Transverse colon (tissue), 3 donors: ENCODE results near the gene CDHR1.

Experiments
- EP300 ChIP-seq: sonication (generic); formaldehyde crosslinking; IDR thresholded peaks from one replicate; pipeline ENCODE4 v1.6.1; 2017; ENCODE audit warnings: antibody characterized with exemption, low read depth
- TF ChIP-seq, protein P1 (sequence below), 5 experiments: fragments of 200-600 bp in 3 of 5; fragments of 450-650 bp in 2 of 5; sonication (generic) in 3 of 5; IDR thresholded peaks; 1 replicate in 2 of 5; 2 replicates in 3 of 5; pipeline ENCODE4 v1.5.1; 2016 to 2017; ENCODE audit warnings: antibody characterized with exemption in 5 of 5, inconsistent platforms in 3 of 5, mild to moderate bottlenecking in 2 of 5, moderate library complexity in 1 of 5

DNA sequence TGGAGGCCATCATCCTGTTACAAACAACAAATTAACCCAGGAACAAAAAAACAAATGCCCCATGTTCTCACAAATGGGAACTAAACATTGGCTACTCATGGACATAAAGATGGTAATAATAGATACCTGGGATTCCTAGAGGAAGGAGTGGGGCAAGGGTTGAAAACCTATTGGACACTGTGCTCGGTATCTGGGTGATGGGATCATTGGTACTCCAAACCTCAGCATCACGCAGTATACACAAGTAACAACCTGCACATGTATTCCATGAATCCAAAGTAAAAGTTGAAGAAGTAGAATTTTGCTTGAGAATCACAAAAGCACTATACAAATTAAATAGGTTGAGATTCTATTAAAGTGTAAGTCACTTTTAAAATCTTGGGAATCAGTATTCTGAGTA lies 38.3 kb upstream of the CDHR1 start:
- TF ChIP-seq EP300 = no peak
- TF ChIP-seq, protein P1, sequence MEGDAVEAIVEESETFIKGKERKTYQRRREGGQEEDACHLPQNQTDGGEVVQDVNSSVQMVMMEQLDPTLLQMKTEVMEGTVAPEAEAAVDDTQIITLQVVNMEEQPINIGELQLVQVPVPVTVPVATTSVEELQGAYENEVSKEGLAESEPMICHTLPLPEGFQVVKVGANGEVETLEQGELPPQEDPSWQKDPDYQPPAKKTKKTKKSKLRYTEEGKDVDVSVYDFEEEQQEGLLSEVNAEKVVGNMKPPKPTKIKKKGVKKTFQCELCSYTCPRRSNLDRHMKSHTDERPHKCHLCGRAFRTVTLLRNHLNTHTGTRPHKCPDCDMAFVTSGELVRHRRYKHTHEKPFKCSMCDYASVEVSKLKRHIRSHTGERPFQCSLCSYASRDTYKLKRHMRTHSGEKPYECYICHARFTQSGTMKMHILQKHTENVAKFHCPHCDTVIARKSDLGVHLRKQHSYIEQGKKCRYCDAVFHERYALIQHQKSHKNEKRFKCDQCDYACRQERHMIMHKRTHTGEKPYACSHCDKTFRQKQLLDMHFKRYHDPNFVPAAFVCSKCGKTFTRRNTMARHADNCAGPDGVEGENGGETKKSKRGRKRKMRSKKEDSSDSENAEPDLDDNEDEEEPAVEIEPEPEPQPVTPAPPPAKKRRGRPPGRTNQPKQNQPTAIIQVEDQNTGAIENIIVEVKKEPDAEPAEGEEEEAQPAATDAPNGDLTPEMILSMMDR (IDR thresholded peaks at IDR 0.05) = no peak
